ENCODE measurements around the gene METRNL.

Gene METRNL

GRCh38 chr17:83107656-83108048, 28.2 kb downstream of the METRNL start:
- Histone ChIP-seq H3K9ac (no peak overlapping the region), H3K79me2 (ENCODE audit: insufficient read depth, low read depth) (no peaks in the 10 kb centered on the region), H3K4me3 (IDR thresholded peaks at IDR 0.05; ENCODE audit: insufficient read depth, low read depth, low read length) (no peak overlapping the region), H3K27me3 (ENCODE audit: insufficient read depth, low read depth) (peaks cover 85% of the 10 kb centered on the region), H2AFZ (ENCODE audit: low read depth) (no peak overlapping the region), H4K20me1 (ENCODE audit: insufficient read depth) (no peaks in the 10 kb centered on the region), H3K4me1 (ENCODE audit: low read depth, poor library complexity, severe bottlenecking) (no peaks in the 10 kb centered on the region), H3K36me3 (ENCODE audit: insufficient read depth) (no peaks in the 10 kb centered on the region), H3K4me2 (no peak overlapping the region), H3K27ac (no peak overlapping the region)
- no peak for TF ChIP-seq CTCF (conservative IDR thresholded peaks at IDR 0.05; ENCODE audit: low read depth, low read length)

- peaks cover 94% of the 10 kb centered on the region for H3K27me3 ChIP-seq (ENCODE audit: insufficient read depth, low read depth)
- H3K4me3 ChIP-seq (IDR thresholded peaks at IDR 0.05; ENCODE audit: insufficient read depth, low read depth, low read length): no peak overlapping the region
- no peak overlapping the region for H3K27ac ChIP-seq
Measured at GRCh38 chr17:83108709-83109108, 29.3 kb downstream of the METRNL start.

DNA sequence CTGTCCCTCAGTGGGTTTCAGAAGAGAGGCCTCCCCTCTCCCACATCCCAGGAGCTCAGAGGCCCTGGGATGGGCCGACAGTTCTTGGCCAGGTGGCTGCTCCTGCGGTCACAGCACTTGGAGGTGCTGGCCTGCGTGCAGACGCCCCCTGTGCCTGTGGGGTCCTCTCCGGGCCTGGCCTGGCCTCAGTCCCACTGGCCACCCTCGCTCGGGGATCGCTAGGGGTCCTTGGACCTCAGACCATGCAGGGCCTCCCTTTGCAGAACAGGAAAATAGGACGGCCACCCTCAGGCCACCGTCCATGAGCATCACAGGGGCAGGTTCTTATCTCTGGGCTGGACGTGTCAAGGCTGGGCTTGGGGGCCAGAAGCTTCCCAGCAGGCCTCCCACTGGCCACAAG, 30.0 kb downstream of the METRNL start:
- TF ChIP-seq CTCF (conservative IDR thresholded peaks at IDR 0.05; ENCODE audit: low read depth, low read length): no peak
- no peaks in the 10 kb centered on the region for H3K4me1 ChIP-seq (ENCODE audit: low read depth, poor library complexity, severe bottlenecking)
- no peak overlapping the region for H3K4me3 ChIP-seq (IDR thresholded peaks at IDR 0.05; ENCODE audit: insufficient read depth, low read depth, low read length)
- no peaks in the 10 kb centered on the region for H3K36me3 ChIP-seq (ENCODE audit: insufficient read depth)
- no peak overlapping the region for H3K4me2 ChIP-seq
- H3K27ac ChIP-seq: no peak overlapping the region
- no peaks in the 10 kb centered on the region for H4K20me1 ChIP-seq (ENCODE audit: insufficient read depth)
- H3K79me2 ChIP-seq (ENCODE audit: insufficient read depth, low read depth): no peaks in the 10 kb centered on the region
- H3K9ac ChIP-seq: no peak overlapping the region
- no peak overlapping the region for H2AFZ ChIP-seq (ENCODE audit: low read depth)
- H3K27me3 ChIP-seq (ENCODE audit: insufficient read depth, low read depth): peaks cover 94% of the 10 kb centered on the region

More at GRCh38 chr17:83108709-83109108, 29.3 kb downstream of the METRNL start:
- Histone ChIP-seq H3K9ac (no peak overlapping the region), H3K4me1 (ENCODE audit: low read depth, poor library complexity, severe bottlenecking) (no peaks in the 10 kb centered on the region), H2AFZ (ENCODE audit: low read depth) (no peak overlapping the region), H4K20me1 (ENCODE audit: insufficient read depth) (no peaks in the 10 kb centered on the region), H3K4me2 (no peak overlapping the region), H3K79me2 (ENCODE audit: insufficient read depth, low read depth) (no peaks in the 10 kb centered on the region), H3K36me3 (ENCODE audit: insufficient read depth) (no peaks in the 10 kb centered on the region)
- TF ChIP-seq CTCF (conservative IDR thresholded peaks at IDR 0.05; ENCODE audit: low read depth, low read length): no peak

GRCh38 chr17:83109793-83110645, 30.6 kb downstream of the METRNL start:
- no peaks in the 10 kb centered on the region for H4K20me1 ChIP-seq (ENCODE audit: insufficient read depth)
- no peak overlapping the region for H3K4me3 ChIP-seq (IDR thresholded peaks at IDR 0.05; ENCODE audit: insufficient read depth, low read depth, low read length)
- H3K36me3 ChIP-seq (ENCODE audit: insufficient read depth): no peaks in the 10 kb centered on the region
- TF ChIP-seq CTCF (conservative IDR thresholded peaks at IDR 0.05; ENCODE audit: low read depth, low read length): no peak
- H2AFZ ChIP-seq (ENCODE audit: low read depth): no peak overlapping the region
- H3K9ac ChIP-seq: no peak overlapping the region
- no peaks in the 10 kb centered on the region for H3K79me2 ChIP-seq (ENCODE audit: insufficient read depth, low read depth)
- no peak overlapping the region for H3K27ac ChIP-seq
- H3K4me2 ChIP-seq: no peak overlapping the region
- no peaks in the 10 kb centered on the region for H3K4me1 ChIP-seq (ENCODE audit: low read depth, poor library complexity, severe bottlenecking)
- peaks cover 96% of the 10 kb centered on the region for H3K27me3 ChIP-seq (ENCODE audit: insufficient read depth, low read depth)

All from KMS-11 (cell line).